ENCODE results near the gene IFT20.

DNA sequence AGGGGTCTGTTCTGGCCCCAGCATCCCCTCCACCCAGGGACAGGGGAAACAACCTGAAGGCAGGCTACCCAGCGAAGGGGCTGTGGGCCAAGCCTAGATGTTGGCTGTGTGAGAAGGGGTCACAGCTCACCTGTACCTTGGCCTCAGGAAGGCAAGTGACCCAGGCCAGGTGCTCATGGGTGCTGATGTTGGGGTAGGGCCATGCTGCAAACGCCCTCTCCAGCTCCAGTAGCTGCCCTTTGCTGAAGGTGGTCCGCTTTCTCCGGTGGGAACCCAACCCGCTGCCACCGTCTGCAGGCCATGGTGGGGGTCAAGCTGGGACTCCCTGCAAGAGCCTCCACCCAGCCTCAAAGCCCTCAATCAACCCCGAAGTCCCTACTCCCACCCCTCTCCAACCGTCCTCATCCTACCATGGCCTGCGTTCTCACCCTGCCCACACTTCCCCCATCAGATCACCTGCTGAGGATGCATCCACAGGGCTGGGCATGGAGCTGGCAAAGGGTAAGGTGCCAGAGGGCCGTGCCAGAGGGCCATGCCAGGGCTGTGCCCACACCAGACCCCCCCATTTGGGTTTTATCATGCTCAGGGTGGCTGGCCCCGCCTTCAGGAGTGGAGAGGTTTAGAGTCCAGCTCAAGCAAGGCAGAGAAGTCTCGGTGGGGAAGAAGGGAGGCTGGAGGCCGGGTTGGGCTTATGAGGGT lies 29.5 kb upstream of the IFT20 start, which contains the start of gene SEBOX:
- TF ChIP-seq, protein P1, sequence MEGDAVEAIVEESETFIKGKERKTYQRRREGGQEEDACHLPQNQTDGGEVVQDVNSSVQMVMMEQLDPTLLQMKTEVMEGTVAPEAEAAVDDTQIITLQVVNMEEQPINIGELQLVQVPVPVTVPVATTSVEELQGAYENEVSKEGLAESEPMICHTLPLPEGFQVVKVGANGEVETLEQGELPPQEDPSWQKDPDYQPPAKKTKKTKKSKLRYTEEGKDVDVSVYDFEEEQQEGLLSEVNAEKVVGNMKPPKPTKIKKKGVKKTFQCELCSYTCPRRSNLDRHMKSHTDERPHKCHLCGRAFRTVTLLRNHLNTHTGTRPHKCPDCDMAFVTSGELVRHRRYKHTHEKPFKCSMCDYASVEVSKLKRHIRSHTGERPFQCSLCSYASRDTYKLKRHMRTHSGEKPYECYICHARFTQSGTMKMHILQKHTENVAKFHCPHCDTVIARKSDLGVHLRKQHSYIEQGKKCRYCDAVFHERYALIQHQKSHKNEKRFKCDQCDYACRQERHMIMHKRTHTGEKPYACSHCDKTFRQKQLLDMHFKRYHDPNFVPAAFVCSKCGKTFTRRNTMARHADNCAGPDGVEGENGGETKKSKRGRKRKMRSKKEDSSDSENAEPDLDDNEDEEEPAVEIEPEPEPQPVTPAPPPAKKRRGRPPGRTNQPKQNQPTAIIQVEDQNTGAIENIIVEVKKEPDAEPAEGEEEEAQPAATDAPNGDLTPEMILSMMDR (optimal IDR thresholded peaks at IDR 0.05 in 1 of 3, IDR thresholded peaks at IDR 0.05 in 1 of 3, conservative IDR thresholded peaks at IDR 0.05 in 1 of 3; ENCODE audit: extremely low read depth in 1 of 3, insufficient read depth in 2 of 3, low read length in 3 of 3): no peak
- no peak for TF ChIP-seq EZH2 (IDR thresholded peaks at IDR 0.05; ENCODE audit: low read length)

All from keratinocyte (primary cell).